CD4-positive, alpha-beta T cell (primary cell): ENCODE data around the gene NPW. TPM values are rescaled to one million over a fixed set of nuclear protein-coding genes. Genes with fewer than 3 reads are reported as not detected.

Experiments
- ATAC-seq: fragments of 200-7000 bp; cut with Tn5 transposase; one replicate; pipeline ENCODE4 v1.10.0; 2022; ENCODE audit warnings: mild to moderate bottlenecking; ENCODE audit not compliant: poor library complexity
- CTCF ChIA-PET: fragments of 350-600 bp; sonication (Branson Sonifier 250); formaldehyde crosslinking; loops from one replicate; lab custom pipeline; 2021; ENCODE audit warnings: antibody characterized with exemption, inconsistent platforms; lab: Charles Lee
- POLR2A ChIA-PET: fragments of 350-600 bp; sonication (Branson Sonifier 250); formaldehyde crosslinking; loops from one replicate; lab custom pipeline; 2021; ENCODE audit warnings: antibody characterized with exemption, inconsistent platforms; lab: Charles Lee
- DNase-seq, 14 experiments: peaks; one replicate each; pipeline ENCODE4 v3.0.0-alpha.2; 2013 to 2020; ENCODE audit warnings: mixed read lengths in 2 of 14
- H3K27ac ChIP-seq, 2 donors: one replicate each; pipeline versions ENCODE4 v1.5.1 to v1.7.0; 2013; ENCODE audit warnings: low read length in 2 of 2, low read depth in 1 of 2, mild to moderate bottlenecking in 1 of 2
- H3K27me3 ChIP-seq, 2 experiments: 1 replicate in 1 of 2; 2 replicates in 1 of 2; pipeline versions ENCODE4 v1.6.1 to v1.7.0; 2013; ENCODE audit warnings: low read length in 2 of 2, control low read depth in 1 of 2, mild to moderate bottlenecking in 1 of 2, moderate library complexity in 1 of 2; ENCODE audit not compliant: insufficient read depth in 2 of 2, control insufficient read depth in 1 of 2
- H3K36me3 ChIP-seq: one replicate; pipeline ENCODE4 v1.6.1; 2013; ENCODE audit warnings: low read length, control low read depth; ENCODE audit not compliant: insufficient read depth
- H3K4me1 ChIP-seq: one replicate; pipeline ENCODE4 v1.6.1; 2013; ENCODE audit warnings: low read length, control low read depth; ENCODE audit not compliant: insufficient read depth
- H3K4me3 ChIP-seq: one replicate; pipeline ENCODE4 v1.5.1; 2013; ENCODE audit warnings: mild to moderate bottlenecking, low read length, moderate library complexity
- H3K9me3 ChIP-seq, 2 experiments: 1 replicate in 1 of 2; 2 replicates in 1 of 2; pipeline versions ENCODE4 v1.6.1 to v1.7.0; 2013; ENCODE audit warnings: low read length in 2 of 2, mild to moderate bottlenecking in 2 of 2, control low read depth in 1 of 2, moderate library complexity in 1 of 2; ENCODE audit not compliant: control insufficient read depth in 1 of 2, insufficient read depth in 1 of 2
- H3K27ac Mint-ChIP-seq: one replicate; pipeline ENCODE4 v1.8.0; 2020; ENCODE audit warnings: mixed read lengths
- H3K27me3 Mint-ChIP-seq: one replicate; pipeline ENCODE4 v1.8.0; 2021; ENCODE audit warnings: mixed read lengths
- H3K36me3 Mint-ChIP-seq: one replicate; pipeline ENCODE4 v1.8.0; 2021; ENCODE audit warnings: low read depth, mixed read lengths
- H3K4me1 Mint-ChIP-seq: one replicate; pipeline ENCODE4 v1.8.0; 2021; ENCODE audit warnings: low read depth, mixed read lengths
- H3K4me3 Mint-ChIP-seq: one replicate; pipeline ENCODE4 v1.8.0; 2020; ENCODE audit warnings: mild to moderate bottlenecking, mixed read lengths
- H3K9me3 Mint-ChIP-seq: one replicate; pipeline ENCODE4 v1.8.0; 2020; ENCODE audit warnings: mixed read lengths
- CTCF ChIP-seq: fragments of 200-600 bp; IDR thresholded peaks from one replicate; pipeline ENCODE4 v1.8.0; 2022; ENCODE audit warnings: antibody characterized with exemption, mild to moderate bottlenecking
- intact Hi-C, 2 experiments: fragments of 100-400 bp; cut with DNase I in 1 of 2; cut with micrococcal nuclease in 1 of 2; formaldehyde crosslinking; loops; one replicate each; pipeline versions ENCODE4 v1.15.1 to v1.9.0; 2023 to 2025; cut with DNase I, micrococcal nuclease
- total RNA-seq, 174 experiments: library from RNA in 2 of 174; stranded (reverse) in 2 of 174; gene quantifications; one replicate each; pipeline ENCODE4 v1.2.3 and lab custom pipeline; 2021 to 2026

The NPW gene
- total RNA-seq, 2 experiments from 2014 or later: 0.80 TPM; not detected in 1

- CTCF ChIA-PET: interaction anchor here (1.3 kb wide), 1 partner anchor 11 kb away, joined by 7 read pairs; no protein-coding TSS in a partner anchor
Observed at GRCh38 chr16:2015117-2015946, 4.3 kb upstream of the NPW start.

GRCh38 chr16:2015947-2016208 is 3.7 kb upstream of the NPW start:
- intact Hi-C loops: no loop called here

More at GRCh38 chr16:2015117-2015946, 4.3 kb upstream of the NPW start:
- Mint-ChIP-seq H3K4me3 (no peak overlapping the region), H3K27ac (no peak overlapping the region), H3K4me1 (peaks cover 2% of the 10 kb centered on the region), H3K36me3 (no peaks in the 10 kb centered on the region), H3K9me3 (no peaks in the 10 kb centered on the region), H3K27me3 (peaks cover 6% of the 10 kb centered on the region)
- POLR2A ChIA-PET: no interaction called here
- Histone ChIP-seq H3K27me3 (peaks cover 10 to 13% of the 10 kb centered on the region in 2 experiments), H3K9me3 (no peaks in the 10 kb centered on the region), H3K36me3 (no peaks in the 10 kb centered on the region), H3K27ac (no peak overlapping the region), H3K4me3 (no peak overlapping the region), H3K4me1 (peaks cover 14% of the 10 kb centered on the region)
- no peak for DNase-seq
- intact Hi-C loops: no loop called here
- ATAC-seq: no peak
- no peak for TF ChIP-seq CTCF

GRCh38 chr16:2016407-2016922 is 3.1 kb upstream of the NPW start:
- Mint-ChIP-seq H3K4me3 (no peak overlapping the region), H3K9me3 (no peaks in the 10 kb centered on the region), H3K27me3 (peaks cover 14% of the 10 kb centered on the region), H3K4me1 (no peaks in the 10 kb centered on the region), H3K27ac (no peak overlapping the region), H3K36me3 (no peaks in the 10 kb centered on the region)
- H3K4me3 ChIP-seq: no peak overlapping the region
- H3K9me3 ChIP-seq: no peaks in the 10 kb centered on the region
- no peak for ATAC-seq
- no peak overlapping the region for H3K27ac ChIP-seq
- no peaks in the 10 kb centered on the region for H3K36me3 ChIP-seq
- intact Hi-C loops: no loop called here
- POLR2A ChIA-PET: interaction anchor here (1.2 kb wide), 1 partner anchor 139 kb away, joined by 3 read pairs; the partner anchor contains the start of gene TRAF7
- CTCF ChIA-PET: interaction anchor here (1.1 to 1.5 kb wide), 5 partner anchors 12 to 139 kb away, joined by 3 to 8 read pairs (median 7); partner anchors contain the start of gene TRAF7
- peaks cover 20 to 22% of the 10 kb centered on the region in 2 experiments for H3K27me3 ChIP-seq
- peaks cover 15% of the 10 kb centered on the region for H3K4me1 ChIP-seq
- peak; percentile 33 for TF ChIP-seq CTCF
- DNase-seq: peak in 3 of 14 experiments; percentile 43 to 49 (median 46)

More at GRCh38 chr16:2015947-2016208, 3.7 kb upstream of the NPW start:
- H3K27me3 ChIP-seq: peaks cover 15 to 18% of the 10 kb centered on the region in 2 experiments
- H3K9me3 Mint-ChIP-seq: no peaks in the 10 kb centered on the region
- DNase-seq: no peak
- no peak overlapping the region for H3K4me3 Mint-ChIP-seq
- H3K4me1 ChIP-seq: peaks cover 14% of the 10 kb centered on the region
- H3K27me3 Mint-ChIP-seq: peaks cover 11% of the 10 kb centered on the region
- H3K36me3 Mint-ChIP-seq: no peaks in the 10 kb centered on the region
- no peaks in the 10 kb centered on the region for H3K4me1 Mint-ChIP-seq
- H3K27ac ChIP-seq: no peak overlapping the region
- CTCF ChIA-PET: interaction anchor here (1.1 to 1.5 kb wide), 5 partner anchors 12 to 139 kb away, joined by 3 to 8 read pairs (median 7); partner anchors contain the start of gene TRAF7
- POLR2A ChIA-PET: interaction anchor here (1.2 kb wide), 1 partner anchor 140 kb away, joined by 3 read pairs; the partner anchor contains the start of gene TRAF7
- ATAC-seq: no peak
- no peaks in the 10 kb centered on the region for H3K36me3 ChIP-seq
- TF ChIP-seq CTCF: no peak
- no peak overlapping the region for H3K27ac Mint-ChIP-seq
- no peak overlapping the region for H3K4me3 ChIP-seq
- no peaks in the 10 kb centered on the region for H3K9me3 ChIP-seq
